ENCODE results near the gene VPS35. TPM values are rescaled to one million over a fixed set of nuclear protein-coding genes. Genes with fewer than 3 reads are reported as not detected.
"Not testable (repeated sequence)": the region's sequence is repeated elsewhere in the genome, so short reads cannot be mapped to it uniquely, and the experiment has no call there.

VPS35 gene
- total RNA-seq, 1 experiment from 2014 or later, result 129 TPM

- DNase-seq (ENCODE audit: low read depth), result no peak
Observed at GRCh38 chr16:46662123-46662522, 26.9 kb downstream of the VPS35 start.

GRCh38 chr16:46658925-46659324 is 30.1 kb downstream of the VPS35 start:
- DNase-seq (ENCODE audit: low read depth), result no peak

GRCh38 chr16:46651305-46651704 is 37.7 kb downstream of the VPS35 start:
- DNase-seq (ENCODE audit: low read depth), result no peak

GRCh38 chr16:46650254-46650623 is 38.7 kb downstream of the VPS35 start:
- DNase-seq (ENCODE audit: low read depth), result no peak

- DNase-seq (ENCODE audit: low read depth), result no peak
Observed at GRCh38 chr16:46649588-46650253, 39.3 kb downstream of the VPS35 start.

GRCh38 chr16:46648656-46649055 is 40.3 kb downstream of the VPS35 start:
- DNase-seq (ENCODE audit: low read depth), result no peak

GRCh38 chr16:46638947-46639925 is 49.7 kb downstream of the VPS35 start:
- DNase-seq (ENCODE audit: low read depth), result peak; percentile 27

GRCh38 chr16:46632778-46633733 is 55.9 kb downstream of the VPS35 start:
- DNase-seq (ENCODE audit: low read depth), result no peak

GRCh38 chr16:46629331-46630219 is 59.4 kb downstream of the VPS35 start:
- peak; percentile 71 for DNase-seq (ENCODE audit: low read depth)

- DNase-seq (ENCODE audit: low read depth), result no peak
Observed at GRCh38 chr16:46627746-46628145, 61.2 kb downstream of the VPS35 start.

- DNase-seq (ENCODE audit: low read depth), result not testable (repeated sequence)
Observed at GRCh38 chr16:46626681-46627080, 62.3 kb downstream of the VPS35 start.

GRCh38 chr16:46624862-46625261 is 64.1 kb downstream of the VPS35 start:
- not testable (repeated sequence) for DNase-seq (ENCODE audit: low read depth)

GRCh38 chr16:46623707-46624106 is 65.3 kb downstream of the VPS35 start:
- not testable (repeated sequence) for DNase-seq (ENCODE audit: low read depth)

GRCh38 chr16:46623246-46623645 is 65.7 kb downstream of the VPS35 start:
- not testable (repeated sequence) for DNase-seq (ENCODE audit: low read depth)

- DNase-seq (ENCODE audit: low read depth), result no peak
Observed at GRCh38 chr16:46621934-46622676, 66.9 kb downstream of the VPS35 start.

- peak; percentile 91 for DNase-seq (ENCODE audit: low read depth)
Observed at GRCh38 chr16:46621006-46621933, 67.7 kb downstream of the VPS35 start, which contains the start of gene SHCBP1. Gene SHCBP1 (minus strand): TSS chr16:46621379. CDS start chr16:46621359, 20 bp downstream.

- DNase-seq (ENCODE audit: low read depth), result peak; percentile 49
Observed at GRCh38 chr16:46620266-46621005, 68.5 kb downstream of the VPS35 start.

GRCh38 chr16:46618516-46618915 is 70.5 kb downstream of the VPS35 start:
- DNase-seq (ENCODE audit: low read depth), result no peak
